HepG2 (cell line): ENCODE measurements around the gene TMEM80. TPM values are rescaled to one million over a fixed set of nuclear protein-coding genes. Genes with fewer than 3 reads are reported as not detected.

ENCODE experiments used
- ATAC-seq: fragments of 200-7000 bp; cut with Tn5 transposase; 3 replicates; pipeline ENCODE4 v1.9.1; 2020; ENCODE audit warnings: mild to moderate bottlenecking, moderate library complexity
- BruUV-seq: library from RNA; stranded (reverse); fragments of 400-500 nt; replicated peaks from 2 replicates; lab custom pipeline; 2021; lab: Mats Ljungman, UMichigan
- CTCF ChIA-PET: fragments of 300-600 bp; formaldehyde crosslinking; extraction: SDS; loops from one replicate; lab custom pipeline; 2021; ENCODE audit warnings: low total read pairs, inconsistent platforms, low intra/inter-chr PET ratio; lab: Yijun Ruan, JAX
- POLR2A ChIA-PET: fragments of 350-600 bp; sonication (Branson Sonifier 250); formaldehyde crosslinking; loops from one replicate; lab custom pipeline; 2020; ENCODE audit warnings: antibody characterized with exemption, inconsistent platforms; lab: Yijun Ruan, JAX
- DNase-seq: peaks from one replicate; pipeline ENCODE4 v3.0.0-alpha.2; 2015; ENCODE audit warnings: low spot score
- FAIRE-seq: peaks from 3 replicates; lab custom pipeline; 2011; peaks lifted over from hg19 to GRCh38; lab: Jason Lieb, UNC
- H2AFZ ChIP-seq: one replicate; pipeline ENCODE4 v1.6.1; 2011; ENCODE audit warnings: low read length, inconsistent platforms
- H3K27ac ChIP-seq: fragments of 300-600 bp; 3 replicates; pipeline ENCODE4 v1.8.0; 2011; ENCODE audit warnings: mixed run types, mild to moderate bottlenecking, mixed read lengths, low read length, inconsistent platforms; ENCODE audit not compliant: insufficient read depth; ENCODE audit errors: extremely low read length
- H3K27me3 ChIP-seq, 2 experiments: fragments of 200-600 bp in 1 of 2; 2 replicates in 1 of 2; 3 replicates in 1 of 2; pipeline versions ENCODE4 v1.6.0 to v1.8.0; 2011; ENCODE audit warnings: low read length in 2 of 2, mild to moderate bottlenecking in 2 of 2, moderate library complexity in 2 of 2, inconsistent platforms in 1 of 2; ENCODE audit not compliant: insufficient read depth in 2 of 2, control insufficient read depth in 1 of 2
- H3K36me3 ChIP-seq, 2 experiments: fragments of 200-600 bp in 1 of 2; replicated peaks in 1 of 2; 2 replicates in 1 of 2; 3 replicates in 1 of 2; pipeline versions ENCODE4 v1.5.1 to v1.8.0; 2011; ENCODE audit warnings: low read length in 2 of 2, inconsistent platforms in 1 of 2; ENCODE audit not compliant: insufficient read depth in 2 of 2, control insufficient read depth in 1 of 2
- H3K4me1 ChIP-seq: 2 replicates; pipeline ENCODE4 v1.5.1; 2012; ENCODE audit warnings: low read length, inconsistent platforms; ENCODE audit not compliant: insufficient read depth
- H3K4me2 ChIP-seq: 2 replicates; pipeline ENCODE4 v1.6.0; 2011; ENCODE audit warnings: low read depth, low read length, inconsistent platforms
- H3K4me3 ChIP-seq, 3 experiments: fragments of 200-600 bp in 1 of 3; sonication (generic), shearing (Covaris generic) in 1 of 3; replicated peaks in 1 of 3; 2 replicates each; pipeline ENCODE4 v1.5.1; 2011 to 2016; ENCODE audit warnings: low read length in 3 of 3, inconsistent platforms in 2 of 3, low read depth in 2 of 3, mild to moderate bottlenecking in 2 of 3, control low read depth in 1 of 3, mixed read lengths in 1 of 3; ENCODE audit not compliant: insufficient read depth in 1 of 3
- H3K79me2 ChIP-seq: one replicate; pipeline ENCODE4 v1.6.1; 2011; ENCODE audit warnings: low read length, inconsistent platforms; ENCODE audit not compliant: insufficient read depth
- H3K9ac ChIP-seq: 2 replicates; pipeline ENCODE4 v1.6.0; 2011; ENCODE audit warnings: mild to moderate bottlenecking, low read depth, low read length, inconsistent platforms; ENCODE audit not compliant: insufficient read depth
- H3K9me3 ChIP-seq: 2 replicates; pipeline ENCODE4 v1.5.1; 2012; ENCODE audit warnings: mild to moderate bottlenecking, low read length
- H4K20me1 ChIP-seq: 2 replicates; pipeline ENCODE4 v1.6.0; 2011; ENCODE audit warnings: inconsistent platforms, mild to moderate bottlenecking, low read length, moderate library complexity; ENCODE audit not compliant: insufficient read depth
- BCL3 ChIP-seq: sonication (generic); formaldehyde crosslinking; IDR thresholded peaks from 2 replicates; pipeline ENCODE4 v1.5.1; 2020; ENCODE audit warnings: mild to moderate bottlenecking, missing genetic modification reagents, moderate library complexity
- GABPA ChIP-seq, 2 experiments: IDR thresholded peaks; 2 replicates each; pipeline ENCODE4 v1.6.1; 2011 to 2016; ENCODE audit warnings: low read depth in 2 of 2, low read length in 1 of 2, missing biosample characterization in 1 of 2, missing genetic modification characterization in 1 of 2
- HNF4G ChIP-seq, 2 experiments: sonication (generic) in 1 of 2; formaldehyde crosslinking in 1 of 2; IDR thresholded peaks; 2 replicates each; pipeline versions ENCODE4 v1.4.0 to v1.6.1; 2011 to 2020; ENCODE audit warnings: borderline replicate concordance in 2 of 2, low read depth in 2 of 2, mild to moderate bottlenecking in 2 of 2, low read length in 1 of 2, missing genetic modification reagents in 1 of 2, moderate library complexity in 1 of 2
- KLF13 ChIP-seq: sonication (generic); formaldehyde crosslinking; IDR thresholded peaks from 2 replicates; pipeline ENCODE4 v1.4.0; 2020; ENCODE audit warnings: mild to moderate bottlenecking, missing genetic modification reagents
- KLF15 ChIP-seq: sonication (generic); formaldehyde crosslinking; IDR thresholded peaks from 2 replicates; pipeline ENCODE4 v1.8.1; 2023; ENCODE audit warnings: borderline replicate concordance, mild to moderate bottlenecking, inconsistent platforms, missing genetic modification reagents, mixed read lengths
- MNT ChIP-seq: fragments of 450-650 bp; IDR thresholded peaks from 2 replicates; pipeline ENCODE4 v1.6.1; 2016
- NFE2L2 ChIP-seq: fragments of 150-350 bp; IDR thresholded peaks from 2 replicates; pipeline ENCODE4 v1.6.1; 2014; ENCODE audit warnings: low read length
- POLR2G ChIP-seq: fragments of 200-400 bp; formaldehyde crosslinking; IDR thresholded peaks from 2 replicates; pipeline ENCODE4 v1.6.1; 2018; ENCODE audit warnings: mild to moderate bottlenecking, low read depth, low read length, moderate library complexity
- RARG ChIP-seq: sonication (generic); formaldehyde crosslinking; IDR thresholded peaks from 2 replicates; pipeline ENCODE4 v1.4.0; 2020; ENCODE audit warnings: low read depth, mild to moderate bottlenecking, missing genetic modification reagents
- SP5 ChIP-seq: IDR thresholded peaks from 2 replicates; pipeline ENCODE4 v1.6.1; 2016; ENCODE audit warnings: low read depth, borderline replicate concordance
- TCF7 ChIP-seq: sonication (generic); IDR thresholded peaks from 2 replicates; pipeline ENCODE4 v1.6.1; 2016; ENCODE audit warnings: antibody characterized with exemption, low read depth
- TFE3 ChIP-seq: IDR thresholded peaks from 2 replicates; pipeline ENCODE4 v1.6.1; 2016
- TGIF2 ChIP-seq: IDR thresholded peaks from 2 replicates; pipeline ENCODE4 v1.6.1; 2016; ENCODE audit warnings: control low read depth, missing compliant biosample characterization
- TRIM24 ChIP-seq: sonication (generic); formaldehyde crosslinking; IDR thresholded peaks from 2 replicates; pipeline ENCODE4 v1.8.0; 2022; ENCODE audit warnings: mild to moderate bottlenecking, missing genetic modification reagents
- ZNF124 ChIP-seq: sonication (generic); formaldehyde crosslinking; IDR thresholded peaks from 2 replicates; pipeline ENCODE4 v1.4.0; 2020; ENCODE audit warnings: missing genetic modification reagents
- ZNF3 ChIP-seq: IDR thresholded peaks from 2 replicates; pipeline ENCODE4 v1.7.0; 2017; ENCODE audit warnings: inconsistent platforms
- ZNF572 ChIP-seq: sonication (generic); formaldehyde crosslinking; IDR thresholded peaks from 2 replicates; pipeline ENCODE4 v1.5.1; 2020; ENCODE audit warnings: mild to moderate bottlenecking, missing genetic modification reagents
- ZSCAN31 ChIP-seq: sonication (generic); formaldehyde crosslinking; IDR thresholded peaks from 2 replicates; pipeline ENCODE4 v1.5.0; 2020; ENCODE audit warnings: low read depth, mild to moderate bottlenecking, missing genetic modification reagents
- WGBS: methylation state at CpG from one replicate; pipeline ENCODE4 v1.1.6; 2017; ENCODE audit warnings: low lambda C conversion rate; 5-methylcytosine and 5-hydroxymethylcytosine counted together
- in situ Hi-C: cut with HindIII; loops from 2 replicates; pipeline ENCODE4 v1.10.0; 2017; ENCODE audit warnings: low pct_unique_long_range_greater_than_20kb; ENCODE audit not compliant: extremely low pct_ligation_motif_present
- intact Hi-C: fragments of 100-400 bp; cut with micrococcal nuclease; formaldehyde crosslinking; loops from one replicate; pipeline ENCODE4 v1.10.0; 2022; ENCODE audit not compliant: unreplicated experiment
- polyA plus RNA-seq, 8 experiments: library from polyadenylated mRNA; depleted of rRNA in 3 of 8; stranded (reverse) in 7 of 8; unstranded in 1 of 8; fragments of >200 nt; fragmentation: Illumina TruSeq in 4 of 8; extraction: Trizol in 4 of 8; gene quantifications; 2 replicates each; pipeline versions ENCODE4 v1.2.1 to v1.2.3, GENCODE V29; 2011 to 2016; ENCODE audit warnings: low read depth in 4 of 8, missing spikeins in 1 of 8, mixed read lengths in 1 of 8; ENCODE audit not compliant: insufficient read depth in 1 of 8
- total RNA-seq, 5 experiments: library from RNA; depleted of rRNA; stranded (reverse); fragments of >200 nt; fragmentation: Illumina TruSeq; extraction: Trizol; gene quantifications; 2 replicates each; pipeline ENCODE4 v1.2.3, GENCODE V29; 2016; ENCODE audit warnings: low read depth in 1 of 5

TMEM80 gene
- total and polyA plus RNA-seq, 2 of the 13 experiments (the other 11 are each of a cell fraction or from before 2014, with no cell fraction given) = 5.6 to 17.1 TPM

DNA sequence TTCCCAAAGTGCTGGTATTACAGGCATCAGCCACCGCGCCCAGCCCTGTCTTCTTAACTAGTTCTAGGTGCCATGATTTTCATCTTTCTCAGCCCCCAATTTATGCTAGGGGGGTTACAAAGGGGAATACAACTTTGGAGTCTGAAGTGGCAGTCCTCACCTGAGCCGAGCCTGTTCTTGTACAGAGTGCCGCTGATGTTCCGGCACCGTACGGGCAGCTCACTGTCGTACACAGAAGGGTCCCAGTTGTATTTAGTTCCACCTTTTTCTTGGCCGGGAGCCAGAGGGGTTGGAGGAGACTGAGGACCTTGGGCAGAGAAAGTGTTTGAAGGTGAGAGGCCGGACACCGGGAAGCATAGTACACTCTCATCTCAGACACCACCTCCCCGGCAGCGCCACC is 7.9 kb upstream of the TMEM80 start:
- no peaks in the 10 kb centered on the region for H3K9me3 ChIP-seq
- POLR2A ChIA-PET = no interaction called here
- intact Hi-C loops = no loop called here
- in situ Hi-C loops = no loop called here
- peaks cover 19% of the 10 kb centered on the region for H3K79me2 ChIP-seq
- DNase-seq (no peak), FAIRE-seq (no peak), ATAC-seq (no peak)
- H3K4me1 ChIP-seq = peaks cover 11% of the 10 kb centered on the region
- H3K36me3 ChIP-seq = peaks cover 30 to 76% of the 10 kb centered on the region in 2 experiments
- no peak overlapping the region for H3K9ac ChIP-seq
- CTCF ChIA-PET = no interaction called here
- no peak overlapping the region for H3K4me2 ChIP-seq
- no peak overlapping the region for H2AFZ ChIP-seq
- no peaks in the 10 kb centered on the region; the same call in 1 of the 2 replicates for H4K20me1 ChIP-seq
- H3K27ac ChIP-seq = no peak overlapping the region
- H3K4me3 ChIP-seq = no peak overlapping the region
- 95% methylated on average over 13 of the region's 13 CpGs for WGBS
- TF ChIP-seq ZNF3 (CRISPR knock-in tag) = no peak
- TF ChIP-seq KLF15 (CRISPR knock-in tag) = no peak
- TF ChIP-seq MNT = no peak
- no peak for TF ChIP-seq TFE3
- TF ChIP-seq SP5 (CRISPR knock-in tag) = no peak
- TF ChIP-seq POLR2G = no peak
- TF ChIP-seq KLF13 (CRISPR knock-in tag) = no peak
- no peak for TF ChIP-seq ZNF572 (CRISPR knock-in tag)
- TF ChIP-seq GABPA (IDR thresholded peaks at IDR 0.05; ENCODE audit: low read depth, low read length) = no peak
- TF ChIP-seq GABPA (CRISPR knock-in tag; IDR thresholded peaks at IDR 0.05; ENCODE audit: low read depth) = no peak
- TF ChIP-seq ZNF124 = no peak
- TF ChIP-seq TRIM24 (CRISPR knock-in tag) = no peak
- TF ChIP-seq HNF4G (IDR thresholded peaks at IDR 0.05; ENCODE audit: borderline replicate concordance, low read depth, low read length) = no peak
- TF ChIP-seq HNF4G (CRISPR knock-in tag; IDR thresholded peaks at IDR 0.05; ENCODE audit: borderline replicate concordance, low read depth) = no peak
- TF ChIP-seq ZSCAN31 (CRISPR knock-in tag) = no peak
- no peak for TF ChIP-seq RARG (CRISPR knock-in tag)
- no peak for TF ChIP-seq TCF7
- TF ChIP-seq BCL3 (CRISPR knock-in tag) = no peak
- no peak for TF ChIP-seq NFE2L2
- TF ChIP-seq TGIF2 (CRISPR knock-in tag) = no peak
- no TSS peak for BruUV-seq
- no peaks in the 10 kb centered on the region; a peak in 1 of 5 replicates for H3K27me3 ChIP-seq
